Measurements from ENCODE around the gene SUMF1. TPM values are rescaled to one million over a fixed set of nuclear protein-coding genes. Genes with fewer than 3 reads are reported as not detected.

The SUMF1 gene
- total RNA-seq, 2 experiments from 2014 or later = 6.4 to 6.6 TPM

DNA sequence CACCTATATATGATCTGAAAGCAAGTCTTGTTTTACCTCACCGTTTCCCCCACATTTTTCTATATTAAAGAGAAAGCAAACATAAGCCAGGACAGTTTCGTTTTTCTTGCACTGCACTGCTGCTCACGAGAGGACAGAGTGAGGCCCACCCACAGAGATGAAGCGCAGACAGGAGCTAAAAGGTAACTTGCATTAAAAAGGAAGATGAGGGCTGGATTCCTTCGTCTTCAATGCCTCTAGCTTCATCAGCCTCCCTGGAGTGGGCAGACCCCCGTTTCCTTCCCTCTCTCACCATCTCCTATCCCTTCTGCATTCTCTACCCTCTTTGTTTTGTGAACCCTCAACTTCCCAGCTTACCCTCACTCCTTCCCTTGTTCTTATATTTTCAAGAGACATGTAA, 18.9 kb downstream of the SUMF1 start:
- Mint-ChIP-seq H3K36me3 (ENCODE audit: low read depth) (peaks cover 15% of the 10 kb centered on the region), H3K9me3 (no peaks in the 10 kb centered on the region), H3K4me1 (ENCODE audit: low read depth) (no peaks in the 10 kb centered on the region), H3K27ac (peak overlapping the region; percentile 14), H3K27me3 (no peaks in the 10 kb centered on the region), H3K4me3 (no peak overlapping the region)
- TF ChIP-seq, protein P1, sequence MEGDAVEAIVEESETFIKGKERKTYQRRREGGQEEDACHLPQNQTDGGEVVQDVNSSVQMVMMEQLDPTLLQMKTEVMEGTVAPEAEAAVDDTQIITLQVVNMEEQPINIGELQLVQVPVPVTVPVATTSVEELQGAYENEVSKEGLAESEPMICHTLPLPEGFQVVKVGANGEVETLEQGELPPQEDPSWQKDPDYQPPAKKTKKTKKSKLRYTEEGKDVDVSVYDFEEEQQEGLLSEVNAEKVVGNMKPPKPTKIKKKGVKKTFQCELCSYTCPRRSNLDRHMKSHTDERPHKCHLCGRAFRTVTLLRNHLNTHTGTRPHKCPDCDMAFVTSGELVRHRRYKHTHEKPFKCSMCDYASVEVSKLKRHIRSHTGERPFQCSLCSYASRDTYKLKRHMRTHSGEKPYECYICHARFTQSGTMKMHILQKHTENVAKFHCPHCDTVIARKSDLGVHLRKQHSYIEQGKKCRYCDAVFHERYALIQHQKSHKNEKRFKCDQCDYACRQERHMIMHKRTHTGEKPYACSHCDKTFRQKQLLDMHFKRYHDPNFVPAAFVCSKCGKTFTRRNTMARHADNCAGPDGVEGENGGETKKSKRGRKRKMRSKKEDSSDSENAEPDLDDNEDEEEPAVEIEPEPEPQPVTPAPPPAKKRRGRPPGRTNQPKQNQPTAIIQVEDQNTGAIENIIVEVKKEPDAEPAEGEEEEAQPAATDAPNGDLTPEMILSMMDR (IDR thresholded peaks at IDR 0.05) = no peak
- ATAC-seq = no peak
- ChIA-PET CTCF (interaction anchor here (1.2 to 1.9 kb wide), 2 partner anchors 12 to 45 kb away, joined by 6 to 10 read pairs; partner anchors contain the start of gene ITPR1), POLR2A (no interaction called here)
- intact Hi-C loops (cut with micrococcal nuclease) = no loop called here
- no peak for DNase-seq

DNA sequence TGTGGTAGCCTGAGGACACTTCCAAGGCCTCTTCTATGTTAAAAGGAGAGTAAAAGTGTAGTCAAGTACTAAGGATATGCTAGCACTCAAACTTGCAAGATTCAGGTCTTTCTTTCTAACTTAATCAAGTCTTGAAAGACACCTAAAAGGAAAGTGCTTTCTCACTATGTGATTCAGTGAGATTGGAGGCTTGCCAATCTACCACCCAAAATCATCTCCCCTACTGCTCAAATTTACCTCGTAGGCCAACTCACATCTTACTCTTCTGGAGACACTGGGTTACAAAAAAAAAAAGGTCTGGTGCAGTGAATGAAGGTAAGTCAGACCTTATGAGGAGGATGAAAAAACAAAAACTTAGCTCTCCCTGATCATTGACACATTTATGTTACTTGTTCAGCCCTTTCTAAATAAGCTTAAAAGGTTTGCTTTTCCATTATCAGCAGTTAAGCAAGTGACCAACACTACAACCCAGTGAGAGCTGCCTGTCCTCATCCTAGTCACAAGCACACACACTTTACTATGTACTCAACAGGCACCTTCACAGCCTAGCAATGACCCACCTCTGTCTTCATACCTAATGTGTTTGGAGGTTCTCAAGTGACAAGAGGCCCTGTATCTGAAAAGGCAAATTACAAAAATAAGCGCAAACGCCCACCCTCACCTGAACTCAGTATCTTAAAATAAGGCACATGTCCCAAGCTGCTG, 19.6 kb downstream of the SUMF1 start:
- no peak overlapping the region for H3K4me3 Mint-ChIP-seq
- intact Hi-C loops (cut with micrococcal nuclease) = no loop called here
- CTCF ChIA-PET = interaction anchor here (1.9 kb wide), 1 partner anchor 13 kb away, joined by 10 read pairs; no protein-coding TSS in a partner anchor
- POLR2A ChIA-PET = no interaction called here
- H3K4me1 Mint-ChIP-seq (ENCODE audit: low read depth) = no peaks in the 10 kb centered on the region
- H3K36me3 Mint-ChIP-seq (ENCODE audit: low read depth) = peaks cover 17% of the 10 kb centered on the region
- H3K27me3 Mint-ChIP-seq = no peaks in the 10 kb centered on the region
- no peak overlapping the region for H3K27ac Mint-ChIP-seq
- ATAC-seq (no peak), DNase-seq (no peak)
- TF ChIP-seq, protein P1 (IDR thresholded peaks at IDR 0.05) = no peak
- no peaks in the 10 kb centered on the region for H3K9me3 Mint-ChIP-seq

DNA sequence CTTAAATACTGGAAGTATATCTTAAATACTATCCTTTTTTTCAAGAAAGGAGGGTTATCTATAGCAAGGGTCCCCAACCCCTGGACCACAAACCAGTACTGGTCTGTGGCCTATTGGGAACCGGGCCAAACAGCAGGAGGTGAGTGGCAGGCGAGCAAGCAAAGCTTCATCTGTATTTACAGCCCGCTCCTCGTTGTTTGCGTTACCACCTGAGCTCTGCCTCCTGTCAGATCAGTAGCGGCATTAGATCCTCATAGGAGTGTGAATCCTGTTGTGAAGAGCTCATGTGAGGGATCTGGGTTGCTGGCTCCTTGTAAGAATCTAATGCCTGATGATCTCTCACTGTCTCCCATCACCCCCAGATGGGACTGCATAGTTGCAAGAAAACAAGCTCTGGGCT, 26.1 kb downstream of the SUMF1 start:
- DNase-seq = no peak
- no peak overlapping the region for H3K27ac Mint-ChIP-seq
- ChIA-PET CTCF (interaction anchor here (1.3 kb wide), 1 partner anchor 13 kb away, joined by 3 read pairs; no protein-coding TSS in a partner anchor), POLR2A (interaction anchor here (0.8 to 2.1 kb wide), 2 partner anchors 32 to 42 kb away, joined by 3 to 4 read pairs; no protein-coding TSS in a partner anchor)
- no peak overlapping the region for H3K4me3 Mint-ChIP-seq
- H3K9me3 Mint-ChIP-seq = no peaks in the 10 kb centered on the region
- no peaks in the 10 kb centered on the region for H3K27me3 Mint-ChIP-seq
- intact Hi-C loops (cut with micrococcal nuclease) = no loop called here
- H3K36me3 Mint-ChIP-seq (ENCODE audit: low read depth) = peaks cover 11% of the 10 kb centered on the region
- no peak for ATAC-seq
- no peaks in the 10 kb centered on the region for H3K4me1 Mint-ChIP-seq (ENCODE audit: low read depth)
- TF ChIP-seq, protein P1 (IDR thresholded peaks at IDR 0.05) = no peak

DNA sequence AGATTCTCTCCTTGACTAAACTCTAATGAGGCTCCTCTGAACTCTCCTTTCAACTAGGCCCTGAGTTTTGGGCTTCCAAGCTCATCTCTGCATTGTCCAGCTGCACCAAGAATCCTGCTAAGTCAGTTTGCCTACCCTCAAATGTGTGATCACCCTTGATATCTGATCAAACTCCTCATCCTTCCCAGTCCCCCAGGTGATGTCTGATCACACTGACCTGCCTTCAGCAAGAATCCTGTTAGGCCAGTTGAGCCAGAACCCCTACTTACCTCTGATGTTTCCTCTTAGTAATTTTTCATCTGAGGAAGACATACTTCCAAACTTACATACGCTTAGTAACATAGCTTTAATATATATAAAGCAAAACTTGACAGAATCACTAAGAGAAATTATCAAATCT, 28.8 kb downstream of the SUMF1 start:
- DNase-seq = no peak
- Mint-ChIP-seq H3K4me3 (no peak overlapping the region), H3K4me1 (ENCODE audit: low read depth) (no peaks in the 10 kb centered on the region), H3K27me3 (no peaks in the 10 kb centered on the region), H3K27ac (no peak overlapping the region), H3K9me3 (no peaks in the 10 kb centered on the region), H3K36me3 (ENCODE audit: low read depth) (peaks cover 7% of the 10 kb centered on the region)
- POLR2A ChIA-PET = no interaction called here
- intact Hi-C loops (cut with micrococcal nuclease) = no loop called here
- CTCF ChIA-PET = interaction anchor here (1.6 to 3.0 kb wide), 2 partner anchors 80 to 88 kb away, joined by 6 to 10 read pairs; no protein-coding TSS in a partner anchor
- no peak for ATAC-seq
- TF ChIP-seq, protein P1 (IDR thresholded peaks at IDR 0.05) = no peak

DNA sequence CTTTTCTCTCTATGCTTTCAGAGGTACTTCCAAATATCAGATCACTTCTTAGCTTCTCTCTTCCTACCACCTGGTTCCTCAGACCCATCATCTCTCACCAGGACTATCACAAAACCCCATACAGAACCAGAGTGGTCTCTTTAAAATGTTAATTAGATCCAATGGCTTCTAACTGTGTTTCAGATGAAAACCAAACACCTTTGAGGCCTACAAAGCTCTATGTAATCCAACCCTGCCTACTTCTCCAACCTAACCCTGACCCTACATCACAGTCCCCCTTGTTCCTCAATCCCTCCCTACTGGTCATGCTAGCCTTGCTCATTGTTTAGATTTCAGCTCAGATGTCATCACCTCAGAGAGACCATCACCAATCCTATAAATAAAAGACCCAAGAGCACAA, 34.8 kb downstream of the SUMF1 start:
- DNase-seq = no peak
- Mint-ChIP-seq H3K36me3 (ENCODE audit: low read depth) (peaks cover 8% of the 10 kb centered on the region), H3K27ac (no peak overlapping the region), H3K4me1 (ENCODE audit: low read depth) (no peaks in the 10 kb centered on the region), H3K4me3 (no peak overlapping the region), H3K27me3 (no peaks in the 10 kb centered on the region), H3K9me3 (peaks cover 3% of the 10 kb centered on the region)
- POLR2A ChIA-PET = interaction anchor here (0.7 kb wide), 1 partner anchor 336 kb away, joined by 3 read pairs; no protein-coding TSS in a partner anchor
- CTCF ChIA-PET = interaction anchor here (0.9 kb wide), 1 partner anchor 201 kb away, joined by 3 read pairs; no protein-coding TSS in a partner anchor
- intact Hi-C loops (cut with micrococcal nuclease) = no loop called here
- ATAC-seq = no peak
- TF ChIP-seq, protein P1 (IDR thresholded peaks at IDR 0.05) = no peak
